Measurements from ENCODE around the gene ARL14EPL. TPM values are rescaled to one million over a fixed set of nuclear protein-coding genes. Genes with fewer than 3 reads are reported as not detected.
"Not testable (repeated sequence)": the region's sequence is repeated elsewhere in the genome, so short reads cannot be mapped to it uniquely, and the experiment has no call there.

The ARL14EPL gene
- total RNA-seq, 4 donors from 2014 or later = not detected

DNA sequence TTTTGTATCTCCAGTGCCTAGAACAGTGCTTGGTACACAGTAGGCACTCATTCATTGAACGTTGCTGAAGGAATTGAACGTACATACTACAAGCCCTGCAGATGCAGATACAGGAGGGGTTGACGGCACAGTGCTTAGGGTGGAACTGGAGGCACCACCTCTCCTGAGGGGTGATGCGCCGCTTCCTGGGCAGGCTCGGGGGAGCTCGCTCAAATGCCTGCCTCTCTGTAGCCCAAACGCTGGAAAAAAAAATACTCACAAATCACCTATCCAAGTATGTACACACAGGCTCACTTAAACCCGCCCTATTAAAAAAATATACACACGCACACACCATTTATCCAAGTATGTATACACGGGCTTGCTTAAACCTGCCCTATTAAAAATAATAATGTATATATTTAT lies 52.0 kb downstream of the ARL14EPL start:
- Histone ChIP-seq H3K36me3 (peaks cover 0 to 11% (median 0%) of the 10 kb centered on the region in 3 donors), H3K9me3 (no peaks in the 10 kb centered on the region), H3K27ac (peak overlapping the region in 3 of 4 donors; percentile 94 to 95 (median 94)), H3K4me1 (peaks cover 0 to 21% (median 9%) of the 10 kb centered on the region in 3 donors), H3K27me3 (no peaks in the 10 kb centered on the region), H3K4me3 (peak overlapping the region; percentile 86 to 98 (median 93))
- no peak for TF ChIP-seq POLR2A (IDR thresholded peaks at IDR 0.05)
- TF ChIP-seq, protein P1, sequence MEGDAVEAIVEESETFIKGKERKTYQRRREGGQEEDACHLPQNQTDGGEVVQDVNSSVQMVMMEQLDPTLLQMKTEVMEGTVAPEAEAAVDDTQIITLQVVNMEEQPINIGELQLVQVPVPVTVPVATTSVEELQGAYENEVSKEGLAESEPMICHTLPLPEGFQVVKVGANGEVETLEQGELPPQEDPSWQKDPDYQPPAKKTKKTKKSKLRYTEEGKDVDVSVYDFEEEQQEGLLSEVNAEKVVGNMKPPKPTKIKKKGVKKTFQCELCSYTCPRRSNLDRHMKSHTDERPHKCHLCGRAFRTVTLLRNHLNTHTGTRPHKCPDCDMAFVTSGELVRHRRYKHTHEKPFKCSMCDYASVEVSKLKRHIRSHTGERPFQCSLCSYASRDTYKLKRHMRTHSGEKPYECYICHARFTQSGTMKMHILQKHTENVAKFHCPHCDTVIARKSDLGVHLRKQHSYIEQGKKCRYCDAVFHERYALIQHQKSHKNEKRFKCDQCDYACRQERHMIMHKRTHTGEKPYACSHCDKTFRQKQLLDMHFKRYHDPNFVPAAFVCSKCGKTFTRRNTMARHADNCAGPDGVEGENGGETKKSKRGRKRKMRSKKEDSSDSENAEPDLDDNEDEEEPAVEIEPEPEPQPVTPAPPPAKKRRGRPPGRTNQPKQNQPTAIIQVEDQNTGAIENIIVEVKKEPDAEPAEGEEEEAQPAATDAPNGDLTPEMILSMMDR (IDR thresholded peaks at IDR 0.05) = no peak
- DNase-seq = no peak
- 8 to 15% methylated on average over 7 to 11 of the region's 11 CpGs for WGBS, 2 donors
- intact Hi-C loops (cut with DNase I) = no loop called here

- intact Hi-C loops (cut with DNase I) = no loop called here
- WGBS, 2 donors = 0% methylated on average over 8 to 31 of the region's 65 CpGs
- H3K9me3 ChIP-seq = no peaks in the 10 kb centered on the region
- no peaks in the 10 kb centered on the region for H3K27me3 ChIP-seq
- TF ChIP-seq, protein P1 (IDR thresholded peaks at IDR 0.05) = peak in 1 of 6 experiments; percentile 9
- TF ChIP-seq POLR2A (IDR thresholded peaks at IDR 0.05) = peak in 2 of 4 donors; percentile 37 to 48
- H3K36me3 ChIP-seq = peaks cover 0 to 19% (median 0%) of the 10 kb centered on the region in 3 donors
- H3K27ac ChIP-seq = peak within 1 kb of the TSS; percentile 94 to 95 (median 94)
- peak; percentile 12 for DNase-seq
- peaks cover 0 to 21% (median 9%) of the 10 kb centered on the region in 3 donors for H3K4me1 ChIP-seq
- H3K4me3 ChIP-seq = peak within 1 kb of the TSS; percentile 86 to 98 (median 93)
Measured at GRCh38 chr5:116084871-116085715, 52.8 kb downstream of the ARL14EPL start, which contains the start of gene COMMD10. Gene COMMD10, plus strand, starts transcription at chr5:116085025.

GRCh38 chr5:116086309-116086708 lies 54.0 kb downstream of the ARL14EPL start:
- DNase-seq; H3K27me3 ChIP-seq; H3K27ac ChIP-seq; H3K9me3 ChIP-seq; intact Hi-C loops (cut with DNase I): not testable (repeated sequence)
- peak overlapping the region in 2 of 4 donors; percentile 86 to 98 for H3K4me3 ChIP-seq
- H3K4me1 ChIP-seq = peaks cover 0 to 21% (median 9%) of the 10 kb centered on the region in 3 donors
- WGBS, 2 donors = 96 to 99% methylated on average over 10 to 11 of the region's 11 CpGs
- H3K36me3 ChIP-seq = peaks cover 0 to 29% (median 0%) of the 10 kb centered on the region in 3 donors

DNA sequence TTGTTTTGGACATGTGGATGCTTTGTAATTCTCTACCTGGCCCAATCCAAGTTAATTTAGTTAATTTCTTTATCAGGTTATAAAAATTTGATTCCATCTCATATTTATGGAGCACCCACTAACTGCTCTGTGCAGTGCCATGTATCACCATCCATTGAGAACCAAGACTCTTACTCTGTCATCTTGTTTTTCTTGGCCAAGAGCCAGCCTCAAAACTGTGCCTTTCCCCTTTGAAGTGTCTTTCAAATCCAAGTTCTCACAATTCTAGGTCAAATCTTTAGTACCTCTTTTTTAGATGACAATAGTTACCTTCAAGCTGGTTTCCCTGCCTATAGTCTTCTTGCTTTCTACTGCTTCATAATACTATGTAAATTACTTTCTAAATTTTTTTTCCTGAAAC lies 55.8 kb downstream of the ARL14EPL start:
- H3K27ac ChIP-seq = no peak overlapping the region
- TF ChIP-seq POLR2A (IDR thresholded peaks at IDR 0.05) = no peak
- no peak for DNase-seq

GRCh38 chr5:116090302-116090701 lies 58.0 kb downstream of the ARL14EPL start:
- intact Hi-C loops (cut with DNase I) = no loop called here
- Histone ChIP-seq H3K9me3 (no peaks in the 10 kb centered on the region), H3K36me3 (peaks cover 0 to 68% (median 10%) of the 10 kb centered on the region in 3 donors), H3K4me1 (peaks cover 0 to 10% (median 5%) of the 10 kb centered on the region in 3 donors), H3K4me3 (no peak overlapping the region), H3K27ac (no peak overlapping the region), H3K27me3 (no peaks in the 10 kb centered on the region)
- TF ChIP-seq, protein P1 (IDR thresholded peaks at IDR 0.05) = no peak
- TF ChIP-seq POLR2A (IDR thresholded peaks at IDR 0.05) = no peak
- 97% methylated on average over 3 of the region's 3 CpGs for WGBS, 2 donors
- no peak for DNase-seq

More for the DNA sequence above, 55.8 kb downstream of the ARL14EPL start:
- Histone ChIP-seq H3K9me3 (no peaks in the 10 kb centered on the region), H3K4me1 (peaks cover 0 to 21% (median 9%) of the 10 kb centered on the region in 3 donors), H3K4me3 (no peak overlapping the region), H3K27me3 (no peaks in the 10 kb centered on the region), H3K36me3 (peaks cover 0 to 46% (median 5%) of the 10 kb centered on the region in 3 donors)
- intact Hi-C loops (cut with DNase I) = no loop called here

GRCh38 chr5:116091416-116091815 lies 59.1 kb downstream of the ARL14EPL start:
- no peak for TF ChIP-seq POLR2A (IDR thresholded peaks at IDR 0.05)
- TF ChIP-seq, protein P1 (IDR thresholded peaks at IDR 0.05) = no peak
- Histone ChIP-seq H3K4me1 (peaks cover 0 to under 1% (median 0%) of the 10 kb centered on the region in 3 donors), H3K4me3 (no peak overlapping the region), H3K27ac (no peak overlapping the region), H3K36me3 (peaks cover 0 to 76% (median 10%) of the 10 kb centered on the region in 3 donors), H3K9me3 (no peaks in the 10 kb centered on the region), H3K27me3 (no peaks in the 10 kb centered on the region)
- intact Hi-C loops (cut with DNase I) = no loop called here
- no peak for DNase-seq
- 0 to 30% methylated on average over 1 of the region's 1 CpG for WGBS, 2 donors
